ENCODE results near the gene AASDHPPT.
"Not testable (repeated sequence)": the region's sequence is repeated elsewhere in the genome, so short reads cannot be mapped to it uniquely, and the experiment has no call there.

Gene AASDHPPT

DNA sequence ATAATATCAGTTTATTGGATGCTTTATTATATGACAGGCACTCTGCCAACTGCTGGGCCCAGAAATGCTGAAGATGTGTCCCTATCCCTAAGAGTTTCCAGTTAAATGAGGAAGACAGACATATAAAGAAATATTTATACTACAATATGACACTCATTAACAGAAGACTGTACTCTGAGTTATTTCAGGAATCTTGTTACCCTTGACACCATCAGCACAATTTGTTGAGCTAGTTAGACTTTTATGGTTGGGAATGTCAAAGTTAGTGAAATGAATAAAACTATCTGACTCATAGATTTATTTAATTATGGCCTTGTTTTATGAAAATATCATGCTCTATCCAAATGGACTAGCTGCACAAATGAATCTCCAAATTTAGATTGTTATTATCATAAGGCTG, 29.8 kb upstream of the AASDHPPT start:
- CTCF ChIA-PET: interaction anchor here (0.7 to 2.0 kb wide), 3 partner anchors 10 to 23 kb away, joined by 3 to 7 read pairs (median 3); no protein-coding TSS in a partner anchor
- POLR2A ChIA-PET: no interaction called here
- no peak for DNase-seq (ENCODE audit: extremely low spot score)
- TF ChIP-seq, protein P1, sequence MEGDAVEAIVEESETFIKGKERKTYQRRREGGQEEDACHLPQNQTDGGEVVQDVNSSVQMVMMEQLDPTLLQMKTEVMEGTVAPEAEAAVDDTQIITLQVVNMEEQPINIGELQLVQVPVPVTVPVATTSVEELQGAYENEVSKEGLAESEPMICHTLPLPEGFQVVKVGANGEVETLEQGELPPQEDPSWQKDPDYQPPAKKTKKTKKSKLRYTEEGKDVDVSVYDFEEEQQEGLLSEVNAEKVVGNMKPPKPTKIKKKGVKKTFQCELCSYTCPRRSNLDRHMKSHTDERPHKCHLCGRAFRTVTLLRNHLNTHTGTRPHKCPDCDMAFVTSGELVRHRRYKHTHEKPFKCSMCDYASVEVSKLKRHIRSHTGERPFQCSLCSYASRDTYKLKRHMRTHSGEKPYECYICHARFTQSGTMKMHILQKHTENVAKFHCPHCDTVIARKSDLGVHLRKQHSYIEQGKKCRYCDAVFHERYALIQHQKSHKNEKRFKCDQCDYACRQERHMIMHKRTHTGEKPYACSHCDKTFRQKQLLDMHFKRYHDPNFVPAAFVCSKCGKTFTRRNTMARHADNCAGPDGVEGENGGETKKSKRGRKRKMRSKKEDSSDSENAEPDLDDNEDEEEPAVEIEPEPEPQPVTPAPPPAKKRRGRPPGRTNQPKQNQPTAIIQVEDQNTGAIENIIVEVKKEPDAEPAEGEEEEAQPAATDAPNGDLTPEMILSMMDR (IDR thresholded peaks at IDR 0.05; ENCODE audit: control extremely low read depth, extremely low read depth, low read depth, missing control alignments): no peak

DNA sequence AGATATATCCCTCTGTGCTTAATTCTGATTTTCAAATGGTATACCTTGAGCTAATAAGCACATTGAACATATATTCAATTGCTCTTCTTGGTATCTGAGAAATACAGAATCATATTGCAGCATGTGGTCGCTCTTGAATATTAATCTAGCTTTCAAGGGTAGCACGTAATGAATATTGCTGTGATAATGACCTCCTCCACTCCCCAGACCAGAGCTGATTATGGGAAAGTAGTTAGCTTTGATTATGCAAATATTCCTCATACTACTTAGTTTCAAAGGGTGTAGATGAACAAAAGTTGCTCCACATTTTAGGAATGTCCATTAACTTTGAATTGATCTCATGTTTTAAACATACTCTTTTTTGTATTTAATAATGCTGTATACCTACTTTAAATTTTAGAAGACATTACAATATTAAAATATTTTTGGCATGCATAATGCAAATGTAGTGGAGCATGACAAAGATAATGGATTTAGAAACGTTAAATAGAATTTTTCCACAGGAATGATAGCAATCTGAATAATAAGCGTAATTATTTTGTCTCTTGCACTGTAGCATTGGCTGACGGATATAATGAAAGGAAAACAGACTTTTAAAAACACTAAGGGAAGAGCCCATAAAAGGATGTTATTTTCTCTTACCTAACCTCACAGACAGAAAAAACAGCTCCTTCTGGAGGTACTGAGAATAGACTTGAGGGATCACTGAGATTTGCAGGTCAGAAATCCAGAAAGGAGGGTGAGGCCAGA, 27.6 kb upstream of the AASDHPPT start:
- TF ChIP-seq, protein P1 (IDR thresholded peaks at IDR 0.05; ENCODE audit: control extremely low read depth, extremely low read depth, low read depth, missing control alignments): no peak
- no peak for DNase-seq (ENCODE audit: extremely low spot score)
- POLR2A ChIA-PET: no interaction called here
- CTCF ChIA-PET: interaction anchor here (1.7 to 2.0 kb wide), 2 partner anchors 12 to 21 kb away, joined by 5 to 7 read pairs; no protein-coding TSS in a partner anchor

DNA sequence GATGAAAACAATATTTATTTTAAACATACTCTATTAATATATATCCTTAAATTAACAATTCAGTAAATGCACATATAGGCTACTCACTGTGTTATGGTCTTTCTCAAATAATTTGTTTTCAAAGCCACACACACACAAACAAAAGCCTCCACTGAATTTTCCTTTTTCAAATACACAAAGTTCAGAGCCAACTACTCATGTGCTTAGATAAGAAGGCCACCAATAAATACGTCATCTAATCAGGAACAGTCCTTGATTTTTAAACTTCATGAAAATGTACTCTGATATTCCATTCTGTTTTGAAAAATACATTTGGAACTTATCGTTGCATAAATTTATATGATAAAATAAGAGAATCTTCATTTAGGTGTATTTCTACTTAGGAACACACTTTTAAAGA, 26.4 kb upstream of the AASDHPPT start:
- CTCF ChIA-PET: no interaction called here
- no peak for DNase-seq (ENCODE audit: extremely low spot score)
- TF ChIP-seq, protein P1 (IDR thresholded peaks at IDR 0.05; ENCODE audit: control extremely low read depth, extremely low read depth, low read depth, missing control alignments): no peak
- POLR2A ChIA-PET: no interaction called here

DNA sequence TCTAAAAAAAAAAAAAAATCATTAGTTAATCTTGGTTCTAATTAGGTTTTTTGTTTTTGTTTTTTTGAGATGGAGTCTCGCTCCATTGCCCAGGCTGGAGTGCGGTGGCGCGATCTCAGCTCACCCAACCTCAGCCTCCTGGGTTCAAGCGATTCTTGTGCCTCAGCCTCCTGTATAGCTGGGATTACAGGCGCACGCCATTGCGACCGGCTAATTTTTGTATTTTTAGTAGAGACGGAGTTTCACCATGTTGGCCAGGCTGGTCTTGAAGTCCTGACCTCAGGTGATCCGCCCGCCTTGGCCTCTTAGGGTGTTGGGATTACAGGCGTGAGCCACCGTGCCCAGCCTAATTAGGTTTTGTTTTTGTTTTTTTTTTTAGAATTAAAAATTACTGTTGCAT, 19.1 kb upstream of the AASDHPPT start:
- DNase-seq (ENCODE audit: extremely low spot score); POLR2A ChIA-PET; CTCF ChIA-PET: not testable (repeated sequence)

DNA sequence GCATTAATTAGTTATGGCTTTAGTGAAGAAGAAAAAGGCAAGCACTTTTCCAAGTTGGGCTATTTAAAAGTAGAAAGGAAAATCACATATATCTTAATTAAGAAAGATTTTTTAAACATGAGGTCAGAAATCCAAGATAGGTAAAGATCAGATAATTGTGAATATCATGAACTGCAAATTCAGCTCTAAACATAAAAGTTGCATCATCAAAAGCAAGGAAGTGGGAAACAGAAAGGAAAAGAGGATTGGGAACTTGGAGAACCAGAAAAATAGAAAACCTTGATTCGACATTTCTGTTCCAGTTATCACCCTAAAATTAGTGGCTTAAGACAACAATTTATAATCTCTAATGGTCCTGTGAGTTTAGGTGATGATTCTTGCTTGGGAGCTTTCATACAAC, 17.8 kb upstream of the AASDHPPT start:
- POLR2A ChIA-PET: no interaction called here
- CTCF ChIA-PET: interaction anchor here (1.2 kb wide), 2 partner anchors 15 to 17 kb away, joined by 3 to 6 read pairs; partner anchors contain the start of genes AASDHPPT and KBTBD3
- TF ChIP-seq, protein P1 (IDR thresholded peaks at IDR 0.05; ENCODE audit: control extremely low read depth, extremely low read depth, low read depth, missing control alignments): no peak
- no peak for DNase-seq (ENCODE audit: extremely low spot score)

DNA sequence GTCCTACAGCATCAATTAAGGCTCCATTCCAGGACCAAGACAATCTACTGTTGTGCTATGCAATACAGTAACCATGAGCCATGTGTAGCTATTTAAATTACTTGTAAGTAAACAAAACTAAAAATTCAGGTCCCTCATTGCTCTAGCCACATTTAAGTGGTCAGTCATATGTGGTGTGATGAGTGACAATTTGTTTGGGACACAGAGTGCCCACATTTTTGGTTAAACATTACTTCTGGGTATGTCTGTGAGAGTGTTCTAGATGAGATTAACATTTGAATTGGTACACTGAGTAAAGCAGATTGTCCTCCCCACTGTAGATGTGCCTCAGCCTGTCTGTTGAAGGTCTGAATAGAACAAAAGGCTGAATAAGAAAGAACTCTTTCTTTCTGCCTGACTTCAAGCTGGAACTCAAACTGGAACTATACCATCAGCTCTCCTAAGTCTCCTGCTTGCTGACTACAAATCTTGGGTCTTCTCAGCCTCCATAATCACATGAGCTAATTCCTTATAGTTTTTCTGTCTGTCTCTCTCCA, 16.1 kb upstream of the AASDHPPT start:
- no peak for DNase-seq (ENCODE audit: extremely low spot score)
- ChIA-PET CTCF (interaction anchor here (0.8 to 1.0 kb wide), 2 partner anchors 12 to 29 kb away, joined by 4 to 5 read pairs; no protein-coding TSS in a partner anchor), POLR2A (no interaction called here)
- TF ChIP-seq, protein P1 (IDR thresholded peaks at IDR 0.05; ENCODE audit: control extremely low read depth, extremely low read depth, low read depth, missing control alignments): no peak

Measured in GM10248 (cell line).